ENCODE measurements around the gene PRRC2B. TPM values are rescaled to one million over a fixed set of nuclear protein-coding genes. Genes with fewer than 3 reads are reported as not detected.
"Not testable (repeated sequence)": the region's sequence is repeated elsewhere in the genome, so short reads cannot be mapped to it uniquely, and the experiment has no call there.

Gene PRRC2B
- total and polyA plus RNA-seq, 7 donors, result 22.7 to 114 (median 63.6) TPM

DNA sequence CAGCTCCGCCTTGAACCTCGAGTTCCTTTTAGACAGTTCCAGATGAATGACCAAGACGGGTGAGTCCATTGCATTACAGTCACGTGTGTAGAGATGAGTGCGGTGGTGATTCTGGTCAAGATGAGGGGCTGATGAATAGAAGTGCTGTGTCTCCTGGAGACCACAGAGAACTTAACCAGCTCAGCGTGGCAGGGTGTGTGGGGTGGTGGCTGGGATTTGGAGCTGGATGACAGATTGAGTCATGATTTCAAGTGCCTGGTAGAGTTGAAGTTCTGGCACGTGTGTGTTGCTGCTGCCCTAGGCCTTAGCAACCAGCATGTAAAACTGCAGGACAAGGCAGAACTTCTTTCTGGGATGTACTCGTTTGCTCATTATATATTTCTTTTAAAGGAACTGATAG is 53.3 kb downstream of the PRRC2B start:
- no peaks in the 10 kb centered on the region for H3K4me1 ChIP-seq
- H3K27me3 ChIP-seq (ENCODE audit: insufficient read depth in 3 of 3, low read length in 2 of 3), result no peaks in the 10 kb centered on the region
- intact Hi-C loops (cut with DNase I), result loop anchor here in 1 of 2 donors (10.0 kb wide), 1 partner anchor 312 kb away; no protein-coding TSS in a partner anchor
- no peak overlapping the region for H3K27ac ChIP-seq
- DNase-seq (no peak), ATAC-seq (peak in 2 of 4 donors; percentile 33 to 39)
- WGBS, 3 donors, result 68 to 77% (median 70%) methylated on average over 8 of the region's 8 CpGs
- no peaks in the 10 kb centered on the region for H3K9me3 ChIP-seq
- TF ChIP-seq CTCF (IDR thresholded peaks at IDR 0.05), result no peak
- H3K4me3 ChIP-seq, result no peak overlapping the region
- peaks cover 15 to 99% of the 10 kb centered on the region in 2 donors for H3K36me3 ChIP-seq (ENCODE audit: insufficient read depth in 1 of 2, low read depth in 1 of 2)

- 71 to 79% (median 72%) methylated on average over 14 of the region's 14 CpGs for WGBS, 3 donors
- no peaks in the 10 kb centered on the region for H3K9me3 ChIP-seq
- ATAC-seq, result no peak
These were observed 53.7 kb downstream of the PRRC2B start for GRCh38 chr9:131447600-131447999.

DNA sequence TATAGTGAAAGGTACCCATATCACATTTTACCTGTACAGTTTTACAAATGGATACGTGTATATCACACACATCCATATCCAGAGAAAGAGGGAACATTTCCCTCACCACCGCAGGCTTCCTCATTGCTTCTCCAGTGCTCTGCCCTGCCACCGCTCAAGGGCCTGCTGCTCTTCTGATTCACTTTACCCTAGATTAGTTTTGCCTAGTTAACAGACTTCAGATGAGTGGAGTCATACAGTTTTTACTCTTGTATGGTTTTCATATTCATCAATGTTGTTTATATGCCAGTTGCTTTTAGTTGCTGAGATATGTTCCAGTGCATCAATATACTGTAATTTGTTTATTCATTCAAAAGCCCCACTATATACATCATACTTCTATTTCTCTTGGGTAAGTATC is 54.9 kb downstream of the PRRC2B start:
- no peak for ATAC-seq

More at GRCh38 chr9:131447600-131447999, 53.7 kb downstream of the PRRC2B start:
- TF ChIP-seq CTCF (IDR thresholded peaks at IDR 0.05), result no peak
- intact Hi-C loops (cut with DNase I), result loop anchor here in 1 of 2 donors (10.0 kb wide), 1 partner anchor 313 kb away; no protein-coding TSS in a partner anchor
- Histone ChIP-seq H3K27ac (no peak overlapping the region), H3K4me3 (no peak overlapping the region), H3K27me3 (ENCODE audit: insufficient read depth in 3 of 3, low read length in 2 of 3) (no peaks in the 10 kb centered on the region), H3K4me1 (no peaks in the 10 kb centered on the region), H3K36me3 (ENCODE audit: insufficient read depth in 1 of 2, low read depth in 1 of 2) (peaks cover 13 to 99% of the 10 kb centered on the region in 2 donors)
- DNase-seq, result no peak

GRCh38 chr9:131449276-131449675 is 55.4 kb downstream of the PRRC2B start:
- no peak overlapping the region for H3K4me3 ChIP-seq
- H3K4me1 ChIP-seq, result no peaks in the 10 kb centered on the region
- TF ChIP-seq CTCF (IDR thresholded peaks at IDR 0.05), result no peak
- H3K27ac ChIP-seq, result no peak overlapping the region
- intact Hi-C loops (cut with DNase I), result loop anchor here in 1 of 2 donors (10.0 kb wide), 1 partner anchor 314 kb away; no protein-coding TSS in a partner anchor
- no peaks in the 10 kb centered on the region for H3K27me3 ChIP-seq (ENCODE audit: insufficient read depth in 3 of 3, low read length in 2 of 3)
- DNase-seq (no peak), ATAC-seq (no peak)
- H3K36me3 ChIP-seq (ENCODE audit: insufficient read depth in 1 of 2, low read depth in 1 of 2), result peaks cover 13 to 97% of the 10 kb centered on the region in 2 donors
- no peaks in the 10 kb centered on the region for H3K9me3 ChIP-seq

More for the DNA sequence above, 54.9 kb downstream of the PRRC2B start:
- Histone ChIP-seq H3K27me3 (ENCODE audit: insufficient read depth in 3 of 3, low read length in 2 of 3) (no peaks in the 10 kb centered on the region), H3K4me3 (no peak overlapping the region), H3K27ac (no peak overlapping the region), H3K4me1 (no peaks in the 10 kb centered on the region), H3K9me3 (no peaks in the 10 kb centered on the region), H3K36me3 (ENCODE audit: insufficient read depth in 1 of 2, low read depth in 1 of 2) (peaks cover 13 to 97% of the 10 kb centered on the region in 2 donors)
- intact Hi-C loops (cut with DNase I), result loop anchor here in 1 of 2 donors (10.0 kb wide), 1 partner anchor 314 kb away; no protein-coding TSS in a partner anchor
- WGBS, 3 donors, result 91 to 96% (median 94%) methylated on average over 3 of the region's 3 CpGs
- no peak for DNase-seq
- TF ChIP-seq CTCF (IDR thresholded peaks at IDR 0.05), result no peak

GRCh38 chr9:131454028-131454427 is 60.1 kb downstream of the PRRC2B start:
- Histone ChIP-seq H3K27me3 (ENCODE audit: insufficient read depth in 3 of 3, low read length in 2 of 3) (no peaks in the 10 kb centered on the region), H3K4me3 (no peak overlapping the region), H3K36me3 (ENCODE audit: insufficient read depth in 1 of 2, low read depth in 1 of 2) (peaks cover 6 to 96% of the 10 kb centered on the region in 2 donors), H3K4me1 (no peaks in the 10 kb centered on the region), H3K9me3 (no peaks in the 10 kb centered on the region), H3K27ac (no peak overlapping the region)
- no peak for TF ChIP-seq CTCF (IDR thresholded peaks at IDR 0.05)
- DNase-seq, result no peak
- ATAC-seq, result no peak
- intact Hi-C loops (cut with DNase I), result loop anchor here in 1 of 2 donors (10.0 kb wide), 1 partner anchor 309 kb away; no protein-coding TSS in a partner anchor

DNA sequence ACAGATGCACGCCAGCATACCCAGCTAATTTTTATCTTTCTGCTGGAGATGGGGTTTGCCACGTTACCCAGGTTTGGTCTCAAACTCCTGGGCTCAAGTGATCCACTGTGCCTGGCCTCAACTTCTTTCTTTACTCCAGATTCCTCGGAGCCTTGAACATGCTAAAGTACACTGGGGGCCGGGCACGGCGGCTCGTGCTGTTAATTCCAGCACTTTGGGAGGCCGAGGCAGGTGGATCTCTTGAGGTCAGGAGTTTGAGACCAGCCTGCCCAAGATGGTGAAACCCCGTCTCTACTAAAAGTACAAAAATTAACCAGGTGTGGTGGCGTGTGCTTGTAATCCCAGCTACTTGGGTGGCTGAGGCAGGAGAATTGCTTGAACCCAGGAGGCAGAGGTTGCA is 61.8 kb downstream of the PRRC2B start:
- WGBS, 3 donors, result 91 to 96% (median 95%) methylated on average over 10 of the region's 10 CpGs
- not testable (repeated sequence) for H3K4me1 ChIP-seq; DNase-seq; ATAC-seq; H3K4me3 ChIP-seq; H3K27me3 ChIP-seq (ENCODE audit: insufficient read depth in 3 of 3, low read length in 2 of 3); H3K9me3 ChIP-seq; H3K27ac ChIP-seq
- intact Hi-C loops (cut with DNase I), result loop anchor here in 1 of 2 donors (10.0 kb wide), 1 partner anchor 311 kb away; no protein-coding TSS in a partner anchor
- H3K36me3 ChIP-seq (ENCODE audit: insufficient read depth in 1 of 2, low read depth in 1 of 2), result peaks cover 6 to 96% of the 10 kb centered on the region in 2 donors
